Measurements from ENCODE around the gene SLC35B2.

SLC35B2 gene

GRCh38 chr6:44286285-44286565 is 28.9 kb upstream of the SLC35B2 start:
- no peak for DNase-seq (ENCODE audit: low read depth)

- DNase-seq (ENCODE audit: low read depth), result no peak
Observed at GRCh38 chr6:44285552-44286284, 28.4 kb upstream of the SLC35B2 start.

DNA sequence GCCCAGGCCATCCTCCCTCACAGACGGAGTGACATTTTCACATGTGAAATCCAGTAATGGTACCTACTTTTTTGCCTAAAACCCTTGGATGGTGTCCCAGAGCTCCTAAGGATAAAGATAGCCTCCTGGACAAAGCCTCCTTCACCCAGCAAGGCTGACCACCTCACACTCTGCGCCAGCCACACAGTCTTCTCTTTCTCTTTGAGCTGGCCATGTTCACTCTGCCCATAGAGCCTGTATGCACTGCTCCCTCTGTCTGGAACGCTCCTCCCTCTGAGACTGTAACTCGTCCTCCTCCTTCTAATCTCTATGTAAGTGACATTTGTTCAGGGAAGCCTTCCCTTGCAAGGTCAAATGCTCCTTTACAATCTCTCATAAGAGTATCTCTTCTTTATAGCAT is 27.5 kb upstream of the SLC35B2 start:
- no peak for DNase-seq (ENCODE audit: low read depth)

DNA sequence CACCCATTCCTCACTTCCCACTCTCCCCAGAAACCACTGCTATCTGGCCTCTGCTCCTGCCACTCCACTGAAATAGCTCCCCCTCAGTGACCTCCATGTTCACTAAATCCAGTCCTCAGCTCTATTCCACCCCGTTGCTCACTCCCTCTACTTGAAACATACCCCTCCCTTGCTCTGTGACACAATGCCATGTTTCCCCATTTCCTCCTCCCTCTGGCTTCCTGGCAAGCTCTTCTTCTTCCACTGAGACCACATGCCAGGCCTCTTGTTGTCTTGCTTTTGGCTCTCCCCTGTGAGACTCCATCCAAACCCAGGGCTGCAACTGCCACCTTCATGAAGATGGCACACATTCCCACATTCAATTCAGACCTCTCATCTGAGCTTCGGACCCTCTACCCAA is 26.8 kb upstream of the SLC35B2 start:
- DNase-seq (ENCODE audit: low read depth), result no peak

- DNase-seq (ENCODE audit: low read depth), result no peak
Observed at GRCh38 chr6:44278774-44279697, 21.7 kb upstream of the SLC35B2 start.

GRCh38 chr6:44278315-44278714 is 21.0 kb upstream of the SLC35B2 start:
- DNase-seq (ENCODE audit: low read depth), result no peak

- no peak for DNase-seq (ENCODE audit: low read depth)
Observed at GRCh38 chr6:44277763-44278162, 20.4 kb upstream of the SLC35B2 start.

DNA sequence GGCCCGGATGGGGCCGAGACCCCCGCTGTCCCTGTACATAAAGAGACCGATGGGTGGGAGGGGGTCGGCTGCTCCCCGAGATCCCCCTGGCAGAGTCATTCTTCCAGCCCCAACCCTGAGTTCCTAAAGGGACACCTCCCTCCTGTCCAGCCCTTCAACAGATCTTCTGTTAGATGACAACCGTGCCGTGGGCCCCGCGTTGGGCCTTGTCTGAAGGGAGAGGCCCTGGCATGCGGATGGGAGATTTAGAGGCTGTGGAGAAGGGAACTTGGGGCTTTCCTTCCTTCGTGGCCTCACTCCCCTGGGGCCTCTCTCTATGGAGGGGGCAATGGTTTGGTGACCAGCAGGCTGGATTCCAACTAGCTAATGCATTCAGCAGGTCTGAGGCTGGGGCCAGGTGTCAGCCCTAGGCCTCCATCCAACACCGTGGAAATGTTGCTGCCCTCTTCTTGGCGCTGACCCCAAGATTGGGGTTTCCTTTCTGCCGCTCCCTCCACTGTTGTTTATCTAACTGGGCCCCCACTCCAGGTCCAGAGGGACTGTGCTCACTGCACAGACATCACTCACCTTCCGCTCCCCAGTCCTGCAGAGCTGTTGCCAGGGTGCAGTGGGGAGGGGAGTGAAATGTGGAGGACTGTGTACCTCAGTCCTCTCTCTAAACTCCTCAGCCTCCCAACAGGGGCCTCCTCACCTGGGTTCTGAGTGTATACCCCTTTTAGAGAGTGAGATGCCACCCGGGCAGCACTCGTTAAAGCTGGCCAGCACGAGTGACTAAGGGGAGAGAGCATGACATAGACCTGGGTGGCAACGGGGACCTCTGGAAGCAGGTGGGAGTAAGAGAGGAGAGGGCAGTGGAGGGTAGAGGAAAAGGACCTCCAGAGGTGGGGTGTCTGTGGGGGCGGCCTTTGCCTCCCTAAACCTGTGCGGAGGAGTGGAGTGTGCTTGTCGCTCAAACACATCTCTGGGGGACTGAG is 19.6 kb upstream of the SLC35B2 start:
- no peak for DNase-seq (ENCODE audit: low read depth)

- DNase-seq (ENCODE audit: low read depth), result no peak
Observed at GRCh38 chr6:44275749-44276648, 18.7 kb upstream of the SLC35B2 start.

DNA sequence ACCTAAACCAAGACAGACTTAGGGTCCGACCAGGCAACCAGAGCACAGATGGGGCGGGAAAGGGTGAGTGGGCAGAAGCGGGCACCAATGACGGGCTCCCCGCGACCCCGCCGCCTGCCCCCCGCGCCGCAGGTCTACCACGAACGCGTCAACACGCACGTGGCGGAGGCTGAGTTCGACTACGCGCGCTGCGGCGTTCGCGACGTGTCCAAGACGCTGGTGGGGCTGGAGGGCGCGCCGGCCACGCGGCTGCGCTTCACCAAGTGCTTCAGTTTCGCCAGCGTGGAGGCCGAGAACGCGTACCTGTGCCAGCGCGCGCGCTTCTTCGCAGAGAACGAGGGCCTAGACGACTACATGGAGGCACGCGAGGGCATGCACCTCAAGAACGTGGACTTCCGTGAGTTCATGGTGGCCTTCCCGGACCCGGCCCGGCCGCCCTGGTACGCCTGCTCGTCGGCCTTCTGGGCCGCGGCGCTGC is 18.0 kb upstream of the SLC35B2 start:
- no peak for DNase-seq (ENCODE audit: low read depth)

GRCh38 chr6:44273617-44274016 is 16.3 kb upstream of the SLC35B2 start:
- DNase-seq (ENCODE audit: low read depth), result no peak

GRCh38 chr6:44272999-44273566 is 15.8 kb upstream of the SLC35B2 start:
- DNase-seq (ENCODE audit: low read depth), result no peak

GRCh38 chr6:44272529-44272928 is 15.2 kb upstream of the SLC35B2 start:
- DNase-seq (ENCODE audit: low read depth), result no peak

DNA sequence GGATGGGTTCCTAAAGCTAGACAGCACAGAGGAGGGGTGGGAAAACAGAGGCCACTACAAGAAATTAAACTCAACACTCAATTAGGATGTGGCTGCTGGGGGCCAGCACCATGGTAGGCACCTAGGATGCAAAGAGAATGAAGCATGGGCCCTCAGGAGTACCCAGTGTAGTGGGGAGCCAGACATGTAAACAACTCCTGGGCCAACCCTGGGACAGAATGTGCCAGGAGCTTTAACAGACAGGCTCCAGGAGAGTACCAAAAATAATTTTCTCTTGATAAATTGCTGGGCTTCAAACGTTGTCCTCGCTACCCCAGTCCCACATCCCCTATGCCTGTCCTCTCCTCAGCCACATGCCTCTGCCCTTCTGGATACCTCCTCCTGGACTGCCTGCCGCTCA is 14.6 kb upstream of the SLC35B2 start:
- DNase-seq (ENCODE audit: low read depth), result no peak

DNA sequence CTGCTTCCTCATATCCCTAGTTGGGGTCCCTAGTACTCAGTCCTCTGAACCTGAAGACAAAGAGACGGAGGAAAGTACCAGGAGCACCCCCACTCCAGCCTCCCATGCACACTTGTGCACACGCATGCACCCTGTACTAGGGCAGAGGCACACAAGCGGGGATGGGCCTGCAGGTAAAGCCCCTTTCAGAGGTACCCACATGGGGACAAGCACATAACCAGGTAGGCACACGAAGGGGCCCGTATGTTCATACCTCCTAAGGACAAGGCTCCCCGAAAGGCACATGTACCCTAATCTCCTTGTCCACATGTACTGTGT is 14.0 kb upstream of the SLC35B2 start:
- no peak for DNase-seq (ENCODE audit: low read depth)

- no peak for DNase-seq (ENCODE audit: low read depth)
Observed at GRCh38 chr6:44270526-44271405, 13.4 kb upstream of the SLC35B2 start.

DNA sequence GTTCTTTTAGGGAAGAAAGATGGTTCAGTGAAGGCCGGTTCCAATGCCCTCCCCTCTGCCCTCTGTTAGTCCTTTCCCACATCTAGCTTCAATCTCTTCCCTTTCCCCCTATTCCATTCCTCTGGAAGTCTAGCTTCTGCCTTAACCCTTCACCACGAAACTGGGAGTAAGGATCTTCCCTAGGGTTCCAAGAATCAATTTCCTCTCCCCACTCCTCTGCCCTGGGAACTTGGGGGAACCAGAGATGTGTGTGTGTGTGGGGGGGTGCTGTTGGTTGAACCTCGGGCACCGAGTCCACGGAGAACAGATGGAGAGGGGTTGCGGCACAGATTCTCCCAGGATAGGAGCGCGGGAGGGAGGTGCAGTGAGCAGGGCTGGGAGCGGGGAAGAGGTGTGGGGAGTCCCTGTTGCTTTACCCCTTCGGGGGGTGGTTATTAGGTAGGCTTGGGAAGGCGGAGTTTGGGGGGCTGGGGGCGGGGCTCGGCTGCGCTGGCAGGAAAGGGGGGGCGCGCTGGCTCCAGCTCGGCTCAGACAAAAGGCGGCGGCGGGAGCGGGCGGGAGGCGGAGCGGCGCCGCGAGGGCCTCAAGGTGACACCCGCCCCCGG is 12.7 kb upstream of the SLC35B2 start, which contains the start of gene TMEM151B:
TMEM151B (plus strand) TSS at position 530 of the 605 bp plus-strand sequence. CDS start 293 bp downstream, outside the sequence.
- no peak for DNase-seq (ENCODE audit: low read depth)

GRCh38 chr6:44269178-44269920 is 12.0 kb upstream of the SLC35B2 start:
- DNase-seq (ENCODE audit: low read depth), result no peak
